ENCODE measurements around the gene FZD2.

Gene FZD2

DNA sequence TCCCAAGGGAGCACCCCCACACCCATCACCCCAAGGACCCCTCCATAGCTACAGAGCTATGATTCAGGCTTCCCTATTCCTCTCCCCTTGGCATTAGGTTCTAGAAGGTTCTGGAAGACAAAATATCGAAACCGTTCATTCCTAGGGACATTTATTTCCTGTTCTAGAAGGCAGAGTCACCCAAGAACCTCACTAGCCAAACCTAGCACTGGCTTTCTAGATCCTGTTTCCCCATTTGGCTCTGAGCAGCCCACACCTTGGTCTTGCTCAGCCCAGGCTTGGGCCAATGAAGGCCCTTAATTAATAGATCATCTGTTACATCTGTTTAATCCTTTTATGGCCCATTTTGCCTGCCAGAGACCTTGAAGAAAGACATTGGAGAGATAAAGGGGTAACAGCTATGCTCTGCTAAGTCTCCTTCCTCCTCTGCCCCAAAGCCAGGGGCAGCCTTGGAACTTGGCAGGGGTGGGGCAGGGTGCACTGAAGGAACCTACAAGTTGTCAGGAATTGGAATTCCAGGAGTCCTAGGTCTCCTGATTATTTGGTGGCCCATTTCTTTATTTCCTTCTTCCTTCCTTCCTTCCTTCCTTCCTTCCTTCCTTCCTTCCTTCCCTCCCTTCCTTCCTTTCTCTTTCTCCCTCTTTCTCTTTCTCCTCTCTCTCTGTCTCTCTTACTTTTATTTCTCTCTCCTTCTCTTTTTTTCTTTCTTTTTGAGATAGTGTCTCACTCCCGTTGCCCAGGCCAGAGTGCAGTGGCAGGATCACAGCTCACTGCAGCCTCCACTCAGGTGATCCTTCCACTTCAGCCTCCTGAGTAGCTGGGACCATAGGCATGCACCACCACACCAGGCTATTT, 8.7 kb upstream of the FZD2 start:
- TF ChIP-seq CTCF (conservative IDR thresholded peaks at IDR 0.05; ENCODE audit: low read length) = no peak
- no peak for DNase-seq (ENCODE audit: low read depth)
- H3K4me3 ChIP-seq (ENCODE audit: low read length) = no peak overlapping the region

DNA sequence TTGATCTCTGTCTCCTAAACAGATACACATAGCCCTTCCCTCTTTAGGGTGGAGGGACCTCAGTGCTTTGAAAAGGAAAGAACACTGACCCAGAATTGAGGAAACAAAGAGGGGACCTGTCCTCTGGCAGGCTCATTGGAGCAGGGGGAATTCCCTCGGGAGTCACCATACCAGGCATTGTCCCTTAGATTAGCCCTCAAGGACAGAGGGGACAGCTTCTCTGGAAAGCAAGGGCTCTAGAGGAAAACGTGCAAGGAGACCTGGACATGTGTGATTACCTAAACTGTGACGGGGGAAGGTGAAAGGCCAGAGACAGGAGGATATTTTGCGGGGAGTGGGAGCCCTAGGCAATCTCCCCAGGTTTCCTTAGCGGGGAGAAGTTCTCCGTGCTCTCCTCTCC, 7.6 kb upstream of the FZD2 start:
- DNase-seq (ENCODE audit: low read depth) = no peak

DNA sequence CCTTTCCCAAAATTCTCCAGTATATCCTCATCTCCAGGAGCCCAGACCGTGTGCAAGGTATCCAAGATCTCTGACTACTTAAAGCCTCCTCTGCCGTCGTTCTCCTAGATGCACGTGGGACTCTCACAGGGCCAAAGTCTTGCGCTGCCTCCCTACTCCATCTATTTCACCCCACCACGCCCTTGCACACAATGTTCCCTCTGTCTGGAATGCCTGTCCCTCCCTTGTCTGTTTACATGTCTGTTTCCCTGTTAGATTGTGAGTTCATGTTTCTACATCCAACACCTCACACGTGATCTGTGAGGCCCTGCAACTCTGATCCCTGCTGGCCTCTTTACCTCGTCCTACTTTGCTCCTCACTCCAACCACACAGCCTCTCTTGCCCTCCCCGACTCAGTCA, 4.9 kb upstream of the FZD2 start:
- H3K4me3 ChIP-seq (ENCODE audit: low read length) = no peak overlapping the region
- TF ChIP-seq CTCF (conservative IDR thresholded peaks at IDR 0.05; ENCODE audit: low read length) = no peak
- DNase-seq (ENCODE audit: low read depth) = no peak

More for the DNA sequence above, 7.6 kb upstream of the FZD2 start:
- H3K4me3 ChIP-seq (ENCODE audit: low read length) = no peak overlapping the region
- TF ChIP-seq CTCF (conservative IDR thresholded peaks at IDR 0.05; ENCODE audit: low read length) = no peak

DNA sequence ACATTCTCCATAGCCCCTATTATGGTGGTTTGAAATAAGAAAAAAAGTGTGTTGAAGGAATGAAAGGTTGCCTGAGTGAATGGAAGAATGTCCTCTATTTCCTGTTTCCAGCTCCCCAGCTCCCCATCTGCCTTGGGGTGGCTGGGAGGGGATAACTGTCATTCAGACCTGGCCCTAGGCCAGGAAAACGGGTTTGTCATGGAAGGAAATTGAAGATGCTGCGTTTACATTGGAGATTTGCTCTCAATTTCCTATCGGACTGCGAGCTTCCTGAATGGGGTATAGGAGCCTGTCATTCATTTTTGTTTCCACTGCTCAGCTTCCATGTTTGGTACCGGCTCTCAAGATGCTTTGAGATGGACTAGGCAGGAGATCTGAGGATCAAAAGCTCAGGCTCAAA, 2.2 kb upstream of the FZD2 start:
- no peak overlapping the region for H3K4me3 ChIP-seq (ENCODE audit: low read length)
- no peak for DNase-seq (ENCODE audit: low read depth)

DNA sequence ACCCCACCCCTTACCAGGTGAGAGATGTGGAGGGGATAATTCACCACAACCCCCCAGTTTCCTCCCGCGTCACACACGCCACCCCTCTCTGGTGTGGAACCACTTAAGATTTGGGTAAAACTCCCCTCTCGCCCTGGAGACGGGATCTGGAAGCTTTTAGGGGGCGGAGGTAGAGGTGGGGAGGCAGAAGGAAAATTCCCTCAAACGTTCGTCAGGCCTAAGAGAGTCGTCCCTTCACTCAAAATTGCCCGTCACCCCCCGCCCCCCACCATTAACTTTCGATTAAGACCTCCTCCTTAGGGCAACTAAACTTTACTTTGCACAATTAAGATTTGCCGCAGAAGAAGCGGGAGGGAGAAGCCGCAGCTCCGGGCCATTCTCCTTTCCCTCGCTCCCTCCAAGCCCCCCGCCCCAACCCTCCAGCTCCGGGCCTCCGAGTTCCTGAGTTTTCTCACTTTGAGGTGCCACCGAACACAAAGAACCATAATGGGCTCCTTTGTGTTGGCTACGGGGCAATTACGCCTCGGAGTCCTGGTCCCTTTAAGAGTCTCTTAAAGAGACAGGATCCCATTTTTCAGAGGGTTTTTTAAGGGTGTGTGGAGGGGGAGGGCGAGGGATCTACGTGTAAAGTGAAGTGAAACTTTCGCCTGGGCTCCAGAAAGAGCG, 985 bp upstream of the FZD2 start:
- DNase-seq (ENCODE audit: low read depth) = peak; percentile 67
- H3K4me3 ChIP-seq (ENCODE audit: low read length) = peak overlapping the region; percentile 78
- no peak for TF ChIP-seq CTCF (conservative IDR thresholded peaks at IDR 0.05; ENCODE audit: low read length)

More for the DNA sequence above, 2.2 kb upstream of the FZD2 start:
- TF ChIP-seq CTCF (conservative IDR thresholded peaks at IDR 0.05; ENCODE audit: low read length) = no peak

DNA sequence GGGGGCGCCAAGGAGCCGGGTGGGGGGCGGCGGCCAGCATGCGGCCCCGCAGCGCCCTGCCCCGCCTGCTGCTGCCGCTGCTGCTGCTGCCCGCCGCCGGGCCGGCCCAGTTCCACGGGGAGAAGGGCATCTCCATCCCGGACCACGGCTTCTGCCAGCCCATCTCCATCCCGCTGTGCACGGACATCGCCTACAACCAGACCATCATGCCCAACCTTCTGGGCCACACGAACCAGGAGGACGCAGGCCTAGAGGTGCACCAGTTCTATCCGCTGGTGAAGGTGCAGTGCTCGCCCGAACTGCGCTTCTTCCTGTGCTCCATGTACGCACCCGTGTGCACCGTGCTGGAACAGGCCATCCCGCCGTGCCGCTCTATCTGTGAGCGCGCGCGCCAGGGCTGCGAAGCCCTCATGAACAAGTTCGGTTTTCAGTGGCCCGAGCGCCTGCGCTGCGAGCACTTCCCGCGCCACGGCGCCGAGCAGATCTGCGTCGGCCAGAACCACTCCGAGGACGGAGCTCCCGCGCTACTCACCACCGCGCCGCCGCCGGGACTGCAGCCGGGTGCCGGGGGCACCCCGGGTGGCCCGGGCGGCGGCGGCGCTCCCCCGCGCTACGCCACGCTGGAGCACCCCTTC, 484 bp downstream of the FZD2 start:
- H3K4me3 ChIP-seq (ENCODE audit: low read length) = peak overlapping the region; percentile 78
- no peak for TF ChIP-seq CTCF (conservative IDR thresholded peaks at IDR 0.05; ENCODE audit: low read length)
- peak; percentile 66 for DNase-seq (ENCODE audit: low read depth)
